Daoy (cell line): Measurements from ENCODE around the gene TK2. TPM values are rescaled to one million over a fixed set of nuclear protein-coding genes. Genes with fewer than 3 reads are reported as not detected.
"Not testable (repeated sequence)": the region's sequence is repeated elsewhere in the genome, so short reads cannot be mapped to it uniquely, and the experiment has no call there.

Source experiments
- DNase-seq: peaks from one replicate; pipeline ENCODE4 v3.0.0-alpha.2; 2015; ENCODE audit warnings: low read depth
- total RNA-seq: library from RNA; depleted of rRNA; stranded (reverse); fragments of >200 nt; shearing (Covaris generic); gene quantifications from 2 replicates; pipeline ENCODE4 v1.2.3, GENCODE V29; 2014

TK2 gene
- total RNA-seq, 1 experiment from 2014 or later: 8.5 TPM

GRCh38 chr16:66572356-66572755 is 22.4 kb upstream of the TK2 start:
- DNase-seq: no peak

- DNase-seq: peak; percentile 45
Observed at GRCh38 chr16:66569827-66570405, 20.0 kb upstream of the TK2 start.

GRCh38 chr16:66569131-66569530 is 19.2 kb upstream of the TK2 start:
- DNase-seq: peak; percentile 54

GRCh38 chr16:66568355-66568754 is 18.4 kb upstream of the TK2 start:
- DNase-seq: peak; percentile 22

GRCh38 chr16:66567270-66567669 is 17.3 kb upstream of the TK2 start:
- DNase-seq: not testable (repeated sequence)

- DNase-seq: no peak
Observed at GRCh38 chr16:66566051-66566901, 16.4 kb upstream of the TK2 start, which contains the start of gene CMTM1. TSS of gene CMTM1 (plus strand) at chr16:66566439. CDS start at chr16:66566514, 75 bp downstream.

GRCh38 chr16:66563574-66564334 is 13.8 kb upstream of the TK2 start:
- no peak for DNase-seq

- no peak for DNase-seq
Observed at GRCh38 chr16:66562986-66563385, 13.1 kb upstream of the TK2 start.

GRCh38 chr16:66562409-66562808 is 12.5 kb upstream of the TK2 start:
- no peak for DNase-seq

GRCh38 chr16:66561381-66562080 is 11.6 kb upstream of the TK2 start:
- DNase-seq: no peak

GRCh38 chr16:66560107-66560506 is 10.2 kb upstream of the TK2 start:
- no peak for DNase-seq

GRCh38 chr16:66554495-66554894 is 4.6 kb upstream of the TK2 start:
- DNase-seq: no peak

- DNase-seq: no peak
Observed at GRCh38 chr16:66554021-66554420, 4.1 kb upstream of the TK2 start.

- peak; percentile 21 for DNase-seq
Observed at GRCh38 chr16:66553223-66553622, 3.3 kb upstream of the TK2 start.

GRCh38 chr16:66552286-66553177 is 2.6 kb upstream of the TK2 start, which contains the start of gene CKLF:
TSS of gene CKLF (plus strand) at chr16:66552576. CDS start at chr16:66552716, 140 bp downstream.
- peak; percentile 92 for DNase-seq

GRCh38 chr16:66551788-66552285 is 1.9 kb upstream of the TK2 start:
- DNase-seq: no peak

GRCh38 chr16:66551348-66551759 is 1.4 kb upstream of the TK2 start:
- DNase-seq: peak; percentile 57

GRCh38 chr16:66548868-66549267 is 1.1 kb downstream of the TK2 start:
- no peak for DNase-seq

GRCh38 chr16:66548068-66548467 is 1.9 kb downstream of the TK2 start:
- DNase-seq: no peak
